Endothelial cell (in vitro differentiated cells): ENCODE data around the gene FXYD6. TPM values are rescaled to one million over a fixed set of nuclear protein-coding genes. Genes with fewer than 3 reads are reported as not detected.

Source experiments
- DNase-seq: peaks from one replicate; pipeline ENCODE4 v3.0.0; 2021; ENCODE audit warnings: low spot score
- H3K27ac Mint-ChIP-seq: one replicate; pipeline ENCODE4 v1.8.0; 2021; ENCODE audit warnings: mixed read lengths, inconsistent platforms; ENCODE audit not compliant: unreplicated experiment
- H3K27me3 Mint-ChIP-seq: one replicate; pipeline ENCODE4 v1.8.0; 2021; ENCODE audit warnings: mild to moderate bottlenecking, moderate library complexity, mixed read lengths, inconsistent platforms; ENCODE audit not compliant: unreplicated experiment
- H3K36me3 Mint-ChIP-seq: one replicate; pipeline ENCODE4 v1.8.0; 2021; ENCODE audit warnings: mild to moderate bottlenecking, low read depth, mixed read lengths, inconsistent platforms; ENCODE audit not compliant: unreplicated experiment
- H3K4me1 Mint-ChIP-seq: one replicate; pipeline ENCODE4 v1.8.0; 2021; ENCODE audit warnings: mild to moderate bottlenecking, mixed read lengths, inconsistent platforms; ENCODE audit not compliant: unreplicated experiment
- H3K4me3 Mint-ChIP-seq: one replicate; pipeline ENCODE4 v1.8.0; 2021; ENCODE audit warnings: mild to moderate bottlenecking, mixed read lengths, inconsistent platforms; ENCODE audit not compliant: unreplicated experiment
- H3K9me3 Mint-ChIP-seq: one replicate; pipeline ENCODE4 v1.8.0; 2021; ENCODE audit warnings: mixed read lengths, inconsistent platforms; ENCODE audit not compliant: unreplicated experiment
- CTCF ChIP-seq: fragments of 200-600 bp; sonication (generic); IDR thresholded peaks from one replicate; pipeline ENCODE4 v1.5.0; 2021; ENCODE audit warnings: antibody characterized with exemption; ENCODE audit not compliant: unreplicated experiment
- total RNA-seq: library from RNA; stranded (reverse); fragmentation: NEBNext Ultra II Directional; extraction: Animal tissue kit (Norgen Biotek cat#: 25700); gene quantifications from one replicate; pipeline ENCODE4 v1.2.1, GENCODE V29; 2021; ENCODE audit not compliant: unreplicated experiment

FXYD6 gene
- total RNA-seq, 1 donor from 2014 or later, result 18.1 TPM

GRCh38 chr11:117905524-117905923, 29.1 kb upstream of the FXYD6 start:
- peaks cover 10% of the 10 kb centered on the region for H3K4me1 Mint-ChIP-seq
- no peaks in the 10 kb centered on the region for H3K9me3 Mint-ChIP-seq
- H3K27me3 Mint-ChIP-seq, result peaks cover 2% of the 10 kb centered on the region
- DNase-seq, result no peak
- no peaks in the 10 kb centered on the region for H3K36me3 Mint-ChIP-seq
- no peak overlapping the region for H3K27ac Mint-ChIP-seq
- no peak overlapping the region for H3K4me3 Mint-ChIP-seq
- no peak for TF ChIP-seq CTCF

GRCh38 chr11:117903505-117904382, 27.3 kb upstream of the FXYD6 start:
- DNase-seq, result no peak
- no peak overlapping the region for H3K27ac Mint-ChIP-seq
- no peaks in the 10 kb centered on the region for H3K36me3 Mint-ChIP-seq
- TF ChIP-seq CTCF, result no peak
- peaks cover 1% of the 10 kb centered on the region for H3K27me3 Mint-ChIP-seq
- no peaks in the 10 kb centered on the region for H3K9me3 Mint-ChIP-seq
- H3K4me1 Mint-ChIP-seq, result peaks cover 5% of the 10 kb centered on the region
- H3K4me3 Mint-ChIP-seq, result no peak overlapping the region

GRCh38 chr11:117902001-117902845, 25.8 kb upstream of the FXYD6 start:
- Mint-ChIP-seq H3K4me3 (no peak overlapping the region), H3K4me1 (no peaks in the 10 kb centered on the region), H3K9me3 (no peaks in the 10 kb centered on the region), H3K27ac (no peak overlapping the region), H3K27me3 (peaks cover 1% of the 10 kb centered on the region), H3K36me3 (no peaks in the 10 kb centered on the region)
- no peak for DNase-seq
- no peak for TF ChIP-seq CTCF

DNA sequence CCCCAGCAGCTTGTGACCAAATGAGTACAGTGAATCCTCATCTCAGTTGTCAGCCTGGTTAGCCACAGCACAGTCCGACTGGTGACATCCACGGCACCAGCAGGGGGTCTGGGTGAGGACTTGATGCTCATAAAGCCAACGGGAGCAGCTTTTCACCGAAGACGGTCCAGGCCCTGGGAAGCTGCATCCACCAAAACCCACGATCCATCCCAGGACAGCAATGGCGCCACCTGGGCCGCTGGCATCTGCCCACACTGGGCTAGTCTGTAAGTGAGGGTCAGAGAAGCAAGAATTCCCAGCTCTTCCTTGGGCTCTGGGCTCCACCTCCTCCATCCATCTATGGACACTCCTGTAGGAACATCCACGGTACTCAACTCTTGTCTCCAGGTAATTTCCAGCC, 25.1 kb upstream of the FXYD6 start:
- Mint-ChIP-seq H3K9me3 (no peaks in the 10 kb centered on the region), H3K27ac (no peak overlapping the region), H3K4me1 (no peaks in the 10 kb centered on the region), H3K4me3 (no peak overlapping the region), H3K27me3 (peaks cover 1% of the 10 kb centered on the region), H3K36me3 (no peaks in the 10 kb centered on the region)
- DNase-seq, result no peak
- TF ChIP-seq CTCF, result no peak
